Stimulated activated CD8-positive, alpha-beta memory T cell treated with anti-CD3 and anti-CD28 coated beads, Interleukin-15, amount 100 ng/mL, for 24 hours (primary cell): ENCODE data around the gene BMP7.

Experiments
- DNase-seq: peaks from one replicate; pipeline ENCODE4 v3.0.0-alpha.2; 2020; ENCODE audit warnings: low read depth

Gene BMP7

GRCh38 chr20:57266291-57267157 lies at the start of gene BMP7:
BMP7 (minus strand) TSS chr20:57266641; CDS start chr20:57266122, 519 bp downstream.
- DNase-seq = no peak

GRCh38 chr20:57315976-57316480 lies 49.6 kb upstream of the BMP7 start:
- DNase-seq = no peak

- DNase-seq = no peak
These were observed 48.9 kb upstream of the BMP7 start for GRCh38 chr20:57315083-57315975.

GRCh38 chr20:57313951-57314350 lies 47.5 kb upstream of the BMP7 start:
- no peak for DNase-seq

- no peak for DNase-seq
These were observed 46.8 kb upstream of the BMP7 start for GRCh38 chr20:57313230-57313629.

- DNase-seq = no peak
These were observed 45.7 kb upstream of the BMP7 start for GRCh38 chr20:57312138-57312537.

DNA sequence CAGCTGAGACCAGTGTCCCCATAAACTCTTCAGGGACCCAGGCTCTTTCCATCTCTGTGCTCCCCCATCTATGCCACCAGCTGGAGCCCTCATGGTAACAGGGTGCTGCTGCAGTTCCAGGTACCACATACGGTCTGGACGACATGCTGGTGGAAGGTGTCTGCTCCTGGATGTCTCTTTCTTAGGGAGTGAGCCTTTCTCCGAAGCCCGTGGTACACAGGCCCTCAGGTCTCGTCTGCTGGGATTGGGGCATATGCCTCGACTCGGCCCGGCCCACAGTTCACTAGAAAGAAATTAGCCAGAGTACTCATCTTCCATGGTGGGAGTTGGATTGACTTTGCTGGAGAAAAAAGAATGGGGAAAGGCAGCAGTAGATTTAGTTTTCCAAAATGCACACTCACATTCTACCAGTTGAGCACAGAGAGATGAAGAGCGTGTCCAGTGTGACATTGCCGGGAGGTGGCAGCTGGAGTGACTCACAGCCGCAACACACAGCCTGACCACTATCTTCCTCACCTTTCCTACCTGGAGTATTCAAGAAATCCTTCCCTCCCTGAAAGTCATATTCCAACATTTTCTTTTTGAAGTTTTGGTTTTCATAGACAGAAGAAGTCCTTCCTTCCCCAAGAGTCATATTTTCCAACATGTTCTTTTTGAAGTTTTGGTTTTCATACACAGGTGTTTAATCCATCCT lies 44.5 kb upstream of the BMP7 start:
- no peak for DNase-seq

GRCh38 chr20:57309544-57310115 lies 43.2 kb upstream of the BMP7 start:
- DNase-seq = no peak

- no peak for DNase-seq
These were observed 42.2 kb upstream of the BMP7 start for GRCh38 chr20:57308451-57309271.

- no peak for DNase-seq
These were observed 40.3 kb upstream of the BMP7 start for GRCh38 chr20:57306747-57307146.

DNA sequence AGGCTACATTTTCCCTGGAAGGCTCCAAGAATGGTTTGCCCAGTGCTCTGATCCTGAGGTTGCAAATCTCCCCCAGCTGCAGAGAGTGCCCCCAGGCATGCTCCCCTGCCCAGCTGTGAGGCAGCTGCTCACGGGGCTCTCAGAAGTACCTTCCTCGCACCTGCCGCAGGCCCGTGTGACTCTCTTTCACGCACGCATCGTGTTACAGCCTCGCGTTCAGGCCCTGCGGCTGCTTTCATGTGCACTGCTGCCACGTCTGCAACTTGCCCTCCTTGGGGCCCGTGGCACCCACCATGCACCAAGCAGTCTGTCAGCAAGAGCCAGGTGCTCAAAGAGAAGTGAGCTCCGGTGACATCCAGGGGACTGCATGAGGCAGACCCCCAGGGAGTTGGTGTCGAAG lies 34.6 kb upstream of the BMP7 start:
- no peak for DNase-seq

GRCh38 chr20:57298457-57298856 lies 32.0 kb upstream of the BMP7 start:
- DNase-seq = no peak

- DNase-seq = no peak
These were observed 28.1 kb upstream of the BMP7 start for GRCh38 chr20:57294550-57294949.

DNA sequence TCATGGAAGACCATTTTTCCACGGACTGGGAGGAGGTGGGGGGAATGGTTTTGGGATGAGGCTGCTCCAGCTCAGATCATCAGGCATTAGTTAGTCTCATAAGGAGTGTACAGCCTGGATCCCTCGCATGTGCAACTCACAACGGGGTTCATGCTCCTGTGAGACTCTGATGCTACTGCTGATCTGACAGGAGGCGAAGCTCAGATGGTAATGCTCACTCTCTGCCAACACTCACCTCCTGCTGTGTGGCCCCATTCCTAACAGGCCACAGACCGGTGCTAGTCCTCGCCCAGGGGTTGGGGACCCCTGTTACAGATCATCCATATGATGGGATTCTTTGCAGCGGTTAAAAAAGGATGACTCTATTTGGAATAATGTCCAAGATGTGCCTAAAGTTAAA lies 27.6 kb upstream of the BMP7 start:
- DNase-seq = no peak

DNA sequence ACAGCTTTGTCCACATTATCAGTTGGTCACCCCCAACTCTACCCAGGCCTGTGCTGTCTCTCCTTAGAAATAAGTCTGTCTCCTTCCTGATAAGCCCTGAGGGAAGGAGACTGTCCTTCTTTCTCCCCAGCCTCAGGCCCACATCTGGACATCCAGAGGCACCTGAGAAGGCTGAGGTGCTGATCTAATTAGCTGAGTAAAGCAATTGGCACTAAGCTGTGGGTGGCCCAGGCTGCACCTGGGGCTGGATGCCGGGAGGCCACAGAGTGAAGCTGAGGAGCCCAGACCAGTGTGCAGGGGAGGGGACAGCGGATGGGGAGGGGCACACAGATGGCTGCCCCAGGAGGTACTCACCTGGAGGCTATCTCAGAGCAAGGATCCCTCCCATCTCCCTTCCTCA lies 26.2 kb upstream of the BMP7 start:
- no peak for DNase-seq

DNA sequence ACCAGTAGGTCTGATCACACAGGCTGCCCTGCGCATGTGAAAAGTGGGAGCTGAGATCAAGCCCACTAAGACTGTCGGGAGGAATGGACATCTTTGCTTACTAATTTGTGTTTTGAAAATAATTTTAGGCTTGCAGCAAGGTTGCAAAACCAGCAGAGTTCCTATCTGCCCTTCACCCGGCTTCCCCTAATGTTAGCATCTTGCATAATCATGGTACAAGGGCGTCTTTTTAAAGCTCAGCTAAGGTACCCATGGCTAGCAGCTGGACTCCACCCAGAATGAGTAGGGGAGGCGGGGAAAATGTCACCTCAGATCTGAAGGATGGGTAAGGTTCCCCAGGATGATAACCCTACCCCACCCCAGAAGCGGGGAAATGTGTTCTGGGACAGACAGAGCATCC lies 25.3 kb upstream of the BMP7 start:
- DNase-seq = no peak

- DNase-seq = no peak
These were observed 24.6 kb upstream of the BMP7 start for GRCh38 chr20:57291003-57291402.

- no peak for DNase-seq
These were observed 23.7 kb upstream of the BMP7 start for GRCh38 chr20:57290178-57290484.

DNA sequence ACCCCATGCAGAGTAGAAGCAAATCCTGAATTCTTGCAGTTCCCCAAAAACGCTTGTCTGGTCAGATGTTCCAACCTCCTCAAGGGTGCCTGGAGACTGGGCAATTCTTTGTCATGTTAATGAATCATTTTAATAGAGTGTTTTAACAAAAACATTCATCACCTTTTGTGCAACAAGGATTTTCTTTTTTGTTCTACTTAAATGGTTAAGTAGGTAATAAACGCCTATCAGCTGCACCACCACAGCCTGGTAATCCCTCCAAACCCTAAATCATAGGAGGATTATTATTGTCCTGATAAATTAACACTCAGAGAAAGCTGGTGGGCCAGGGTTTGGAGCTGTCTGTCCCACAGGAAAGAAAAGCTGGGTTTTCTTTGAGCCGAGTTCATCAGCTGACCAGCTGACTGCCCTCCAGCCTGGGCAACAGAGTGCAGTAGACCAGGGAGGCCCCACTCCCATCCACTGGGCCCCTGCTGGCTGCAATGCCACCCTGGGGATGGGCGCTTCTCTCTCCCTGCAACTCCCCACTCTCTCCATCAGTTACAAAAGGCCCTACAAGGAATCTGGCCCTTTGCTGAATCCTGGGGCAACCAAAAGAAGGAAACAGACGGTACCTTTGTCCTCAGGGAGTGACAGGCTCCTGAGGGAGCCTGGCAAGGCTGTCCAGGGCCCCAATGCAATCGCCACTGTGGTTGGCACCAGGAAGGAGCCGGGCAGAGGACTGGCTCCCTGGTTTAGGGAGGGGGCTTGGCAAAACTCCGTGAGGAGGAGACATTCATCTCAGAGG lies 23.1 kb upstream of the BMP7 start:
- DNase-seq = no peak

GRCh38 chr20:57288651-57289277 lies 22.3 kb upstream of the BMP7 start:
- DNase-seq = no peak
